PC-3 (cell line): ENCODE data around the gene KCTD6. TPM values are rescaled to one million over a fixed set of nuclear protein-coding genes. Genes with fewer than 3 reads are reported as not detected.

ENCODE experiments used
- ATAC-seq: fragments of 200-7000 bp; cut with Tn5 transposase; 2 replicates; pipeline ENCODE4 v1.9.1; 2020; ENCODE audit warnings: mild to moderate bottlenecking, moderate library complexity
- BruUV-seq: library from RNA; stranded (reverse); fragments of 400-500 nt; replicated peaks from 2 replicates; lab custom pipeline; 2021; lab: Mats Ljungman, UMichigan
- CTCF ChIA-PET: fragments of 300-600 bp; sonication (Branson Sonifier 250); formaldehyde crosslinking; loops from one replicate; lab custom pipeline; 2022; ENCODE audit warnings: antibody characterized with exemption; lab: Charles Lee
- POLR2A ChIA-PET: fragments of 300-600 bp; sonication (Branson Sonifier 250); formaldehyde crosslinking; loops from one replicate; lab custom pipeline; 2022; ENCODE audit warnings: antibody characterized with exemption; ENCODE audit not compliant: unreplicated experiment; lab: Charles Lee
- DNase-seq: peaks from one replicate; pipeline ENCODE4 v3.0.0-alpha.2; 2015
- H2AFZ ChIP-seq: fragments of 300-600 bp; sonication (generic); 2 replicates; pipeline ENCODE4 v1.6.0; 2016; ENCODE audit warnings: antibody characterized with exemption, low read length
- H3F3A ChIP-seq: fragments of 300-600 bp; sonication (generic); one replicate; pipeline ENCODE4 v1.6.0; 2017; ENCODE audit warnings: antibody characterized with exemption, low read length, control low read depth, mild to moderate bottlenecking; ENCODE audit not compliant: unreplicated experiment
- H3K27ac ChIP-seq: fragments of 300-600 bp; sonication (generic); 2 replicates; pipeline ENCODE4 v1.5.1; 2016; ENCODE audit warnings: mild to moderate bottlenecking, low read length
- H3K27me3 ChIP-seq: fragments of 300-600 bp; sonication (generic); 2 replicates; pipeline ENCODE4 v1.6.1; 2016; ENCODE audit warnings: low read length, mixed read lengths
- H3K36me3 ChIP-seq: fragments of 300-600 bp; sonication (generic); 2 replicates; pipeline ENCODE4 v1.6.1; 2016; ENCODE audit warnings: low read depth, mixed run types, low read length, mixed read lengths
- H3K4me1 ChIP-seq: fragments of 300-600 bp; sonication (generic); 2 replicates; pipeline ENCODE4 v1.5.1; 2016; ENCODE audit warnings: low read length; ENCODE audit not compliant: insufficient read depth
- H3K4me2 ChIP-seq: fragments of 300-600 bp; sonication (generic); 2 replicates; pipeline ENCODE4 v1.6.0; 2016; ENCODE audit warnings: low read length
- H3K4me3 ChIP-seq: fragments of 300-600 bp; sonication (generic); 2 replicates; pipeline ENCODE4 v1.5.1; 2016; ENCODE audit warnings: mild to moderate bottlenecking, low read length, mixed read lengths
- H3K79me2 ChIP-seq: fragments of 300-600 bp; sonication (generic); 2 replicates; pipeline ENCODE4 v1.6.1; 2017; ENCODE audit warnings: low read length, mixed read lengths
- H3K9ac ChIP-seq: fragments of 300-600 bp; sonication (generic); 2 replicates; pipeline ENCODE4 v1.6.0; 2016; ENCODE audit warnings: mild to moderate bottlenecking, low read length
- H3K9me2 ChIP-seq: fragments of 300-600 bp; sonication (generic); replicated peaks from 2 replicates; pipeline ENCODE4 v1.6.1; 2016; ENCODE audit warnings: mixed run types, low read length, mixed read lengths
- H3K9me3 ChIP-seq: fragments of 300-600 bp; sonication (generic); 2 replicates; pipeline ENCODE4 v1.6.1; 2016; ENCODE audit warnings: low read length, mixed read lengths
- H4K20me1 ChIP-seq: fragments of 300-600 bp; sonication (generic); 2 replicates; pipeline ENCODE4 v1.6.1; 2016; ENCODE audit warnings: low read length, mixed read lengths
- EZH2 ChIP-seq: fragments of 300-600 bp; sonication (generic); IDR thresholded peaks from one replicate; pipeline ENCODE4 v1.6.1; 2017; ENCODE audit warnings: antibody characterized with exemption, mild to moderate bottlenecking, low read length; ENCODE audit not compliant: unreplicated experiment
- EZH2phosphoT487 ChIP-seq: fragments of 300-600 bp; sonication (generic); IDR thresholded peaks from 2 replicates; pipeline ENCODE4 v1.6.1; 2018; ENCODE audit warnings: mild to moderate bottlenecking, antibody characterized with exemption, low read length, borderline replicate concordance
- intact Hi-C: fragments of 100-400 bp; cut with micrococcal nuclease; formaldehyde crosslinking; loops from 2 replicates; pipeline ENCODE4 v1.9.0; 2023
- total RNA-seq: library from RNA; depleted of rRNA; stranded (reverse); fragments of >200 nt; gene quantifications from 2 replicates; pipeline ENCODE4 v1.2.3, GENCODE V29; 2014
- TF ChIP-seq, protein P1 (sequence below): fragments of 300-600 bp; sonication (generic); conservative IDR thresholded peaks from 2 replicates; pipeline ENCODE4 v1.5.1; 2017; ENCODE audit warnings: antibody characterized with exemption, low read depth, mild to moderate bottlenecking, low read length

Gene KCTD6
- total RNA-seq, 1 experiment from 2014 or later = 13.1 TPM

DNA sequence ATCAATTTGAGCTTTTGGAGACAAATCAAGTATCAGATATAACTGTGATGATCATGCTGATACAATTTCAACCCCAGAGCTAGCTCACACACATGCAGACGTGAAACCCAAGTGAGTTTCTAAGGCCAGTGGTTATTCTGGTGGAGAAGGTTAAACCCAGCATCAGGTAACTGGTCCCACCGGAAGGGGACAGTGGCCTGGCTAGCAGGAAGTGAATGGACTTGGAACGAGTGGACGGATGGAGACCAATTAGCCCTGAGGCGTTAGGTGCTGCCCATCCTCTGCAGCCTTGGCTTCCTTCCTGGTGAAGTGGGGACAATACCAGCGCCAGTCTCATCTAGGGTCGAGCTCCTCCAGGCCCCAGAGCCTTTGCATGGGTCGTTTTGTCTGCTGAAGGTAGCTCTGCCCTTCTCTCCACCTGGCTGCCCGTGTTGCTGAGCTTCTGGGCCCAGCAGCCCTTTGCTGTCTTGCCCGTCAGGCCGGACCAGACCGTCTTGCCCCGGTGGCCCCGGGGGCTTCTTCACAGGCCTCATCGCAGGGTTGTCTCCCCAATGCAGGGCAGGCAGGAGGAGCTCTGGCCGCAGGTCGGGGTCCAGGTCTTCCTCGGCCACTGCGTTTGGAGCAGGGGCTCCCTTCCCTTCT is 915 bp upstream of the KCTD6 start:
- no peaks in the 10 kb centered on the region for H3K9me2 ChIP-seq
- peaks cover 43% of the 10 kb centered on the region for H3K4me1 ChIP-seq
- H2AFZ ChIP-seq = peak overlapping the region; percentile 93
- H3K27ac ChIP-seq = no peak overlapping the region
- H4K20me1 ChIP-seq = no peaks in the 10 kb centered on the region
- H3K4me2 ChIP-seq = peak overlapping the region; percentile 79
- H3K4me3 ChIP-seq = peak overlapping the region; percentile 63
- H3F3A ChIP-seq = no peaks in the 10 kb centered on the region
- no peaks in the 10 kb centered on the region for H3K36me3 ChIP-seq
- POLR2A ChIA-PET = interaction anchor here (0.7 kb wide), 1 partner anchor 15 kb away, joined by 4 read pairs; no protein-coding TSS in a partner anchor
- no peak for DNase-seq
- CTCF ChIA-PET = interaction anchor here (1.4 kb wide), 1 partner anchor 20 kb away, joined by 4 read pairs; no protein-coding TSS in a partner anchor
- H3K9ac ChIP-seq = no peak overlapping the region
- no TSS peak for BruUV-seq
- intact Hi-C loops = loop anchor here (1.0 kb wide), 4 partner anchors 20 to 159 kb away; partner anchors contain the start of genes PDHB and PXK
- no peaks in the 10 kb centered on the region for H3K27me3 ChIP-seq
- TF ChIP-seq EZH2 = no peak
- TF ChIP-seq EZH2phosphoT487 = no peak
- TF ChIP-seq, protein P1, sequence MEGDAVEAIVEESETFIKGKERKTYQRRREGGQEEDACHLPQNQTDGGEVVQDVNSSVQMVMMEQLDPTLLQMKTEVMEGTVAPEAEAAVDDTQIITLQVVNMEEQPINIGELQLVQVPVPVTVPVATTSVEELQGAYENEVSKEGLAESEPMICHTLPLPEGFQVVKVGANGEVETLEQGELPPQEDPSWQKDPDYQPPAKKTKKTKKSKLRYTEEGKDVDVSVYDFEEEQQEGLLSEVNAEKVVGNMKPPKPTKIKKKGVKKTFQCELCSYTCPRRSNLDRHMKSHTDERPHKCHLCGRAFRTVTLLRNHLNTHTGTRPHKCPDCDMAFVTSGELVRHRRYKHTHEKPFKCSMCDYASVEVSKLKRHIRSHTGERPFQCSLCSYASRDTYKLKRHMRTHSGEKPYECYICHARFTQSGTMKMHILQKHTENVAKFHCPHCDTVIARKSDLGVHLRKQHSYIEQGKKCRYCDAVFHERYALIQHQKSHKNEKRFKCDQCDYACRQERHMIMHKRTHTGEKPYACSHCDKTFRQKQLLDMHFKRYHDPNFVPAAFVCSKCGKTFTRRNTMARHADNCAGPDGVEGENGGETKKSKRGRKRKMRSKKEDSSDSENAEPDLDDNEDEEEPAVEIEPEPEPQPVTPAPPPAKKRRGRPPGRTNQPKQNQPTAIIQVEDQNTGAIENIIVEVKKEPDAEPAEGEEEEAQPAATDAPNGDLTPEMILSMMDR = no peak
- no peak for ATAC-seq
- H3K79me2 ChIP-seq = peaks cover 37% of the 10 kb centered on the region
- H3K9me3 ChIP-seq = no peaks in the 10 kb centered on the region

DNA sequence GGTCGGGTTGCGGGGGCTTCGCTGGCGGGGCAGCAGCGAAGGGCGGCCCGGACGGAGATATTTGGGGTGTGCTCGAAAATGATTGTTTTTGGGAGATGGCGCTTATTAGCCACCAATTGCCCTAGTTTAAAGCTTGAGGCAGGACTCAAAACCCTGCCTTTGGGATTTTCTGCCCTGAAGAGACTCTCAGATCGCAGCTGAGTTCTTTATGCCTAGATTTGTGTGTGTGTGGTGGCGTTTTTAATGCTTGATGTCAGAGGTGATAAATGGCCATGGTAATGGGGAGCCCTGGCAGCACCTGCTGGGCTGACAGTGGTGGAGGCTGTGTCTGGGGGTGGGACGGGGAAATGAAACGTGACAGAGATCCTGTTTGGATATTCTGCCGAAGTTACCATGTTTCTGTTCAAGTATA is 604 bp downstream of the KCTD6 start:
- no peak; the same call in 1 of the 2 replicates for ATAC-seq
- ChIA-PET POLR2A (no interaction called here), CTCF (interaction anchor here (1.0 to 1.4 kb wide), 2 partner anchors 21 to 68 kb away, joined by 3 to 4 read pairs; no protein-coding TSS in a partner anchor)

More for the DNA sequence above, 604 bp downstream of the KCTD6 start:
- H3K9me2 ChIP-seq = no peaks in the 10 kb centered on the region
- peak overlapping the region; percentile 48; the same call in 1 of the 2 replicates for H2AFZ ChIP-seq
- peak overlapping the region; percentile 91 for H3K4me3 ChIP-seq
- no peaks in the 10 kb centered on the region for H3K27me3 ChIP-seq
- no peak overlapping the region for H3K27ac ChIP-seq
- peak overlapping the region; percentile 78 for H3K9ac ChIP-seq
- H3K4me1 ChIP-seq = peaks cover 40% of the 10 kb centered on the region
- TF ChIP-seq EZH2 (no peak), EZH2phosphoT487 (no peak)
- TF ChIP-seq, protein P1 = no peak
- H3K79me2 ChIP-seq = peaks cover 52% of the 10 kb centered on the region
- intact Hi-C loops = loop anchor here (1.0 kb wide), 1 partner anchor 40 kb away; no protein-coding TSS in a partner anchor
- no peaks in the 10 kb centered on the region for H3K36me3 ChIP-seq
- peak overlapping the region; percentile 93 for H3K4me2 ChIP-seq
- peaks cover 6% of the 10 kb centered on the region; the same call in 1 of the 2 replicates for H4K20me1 ChIP-seq
- no peaks in the 10 kb centered on the region for H3K9me3 ChIP-seq
- BruUV-seq = no TSS peak
- DNase-seq = peak; percentile 19
- H3F3A ChIP-seq = no peaks in the 10 kb centered on the region
